Left hindlimb (tissue), 1 donor: ENCODE measurements around the gene DEAF1.
A peak's percentile ranks its signal among the peaks of the same experiment; 100 is the strongest.
"Not testable (repeated sequence)": the region's sequence is repeated elsewhere in the genome, so short reads cannot be mapped to it uniquely, and the experiment has no call there.

ENCODE experiments used
- DNase-seq: peaks from one replicate; pipeline ENCODE4 v3.0.0-alpha.2; 2018

The DEAF1 gene

DNA sequence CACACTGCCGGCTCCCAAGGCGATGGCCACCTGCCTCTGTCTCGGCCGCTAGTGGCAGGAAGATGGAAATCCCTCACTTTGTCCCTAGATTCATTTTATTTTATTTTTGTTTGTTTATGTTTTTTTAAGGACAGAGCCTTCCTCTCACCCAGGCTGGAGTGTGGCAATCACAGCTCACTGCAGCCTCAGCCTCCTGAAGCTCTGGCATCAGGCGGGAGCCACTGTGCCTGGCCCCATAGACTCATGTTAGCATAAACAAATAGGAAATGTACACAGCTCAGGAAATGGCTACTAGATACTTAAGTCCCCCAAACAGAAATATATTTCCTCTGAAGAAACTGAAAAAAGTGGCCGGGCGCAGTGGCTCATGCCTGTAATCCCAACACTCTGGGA is 4.1 kb upstream of the DEAF1 start:
- DNase-seq = no peak

DNA sequence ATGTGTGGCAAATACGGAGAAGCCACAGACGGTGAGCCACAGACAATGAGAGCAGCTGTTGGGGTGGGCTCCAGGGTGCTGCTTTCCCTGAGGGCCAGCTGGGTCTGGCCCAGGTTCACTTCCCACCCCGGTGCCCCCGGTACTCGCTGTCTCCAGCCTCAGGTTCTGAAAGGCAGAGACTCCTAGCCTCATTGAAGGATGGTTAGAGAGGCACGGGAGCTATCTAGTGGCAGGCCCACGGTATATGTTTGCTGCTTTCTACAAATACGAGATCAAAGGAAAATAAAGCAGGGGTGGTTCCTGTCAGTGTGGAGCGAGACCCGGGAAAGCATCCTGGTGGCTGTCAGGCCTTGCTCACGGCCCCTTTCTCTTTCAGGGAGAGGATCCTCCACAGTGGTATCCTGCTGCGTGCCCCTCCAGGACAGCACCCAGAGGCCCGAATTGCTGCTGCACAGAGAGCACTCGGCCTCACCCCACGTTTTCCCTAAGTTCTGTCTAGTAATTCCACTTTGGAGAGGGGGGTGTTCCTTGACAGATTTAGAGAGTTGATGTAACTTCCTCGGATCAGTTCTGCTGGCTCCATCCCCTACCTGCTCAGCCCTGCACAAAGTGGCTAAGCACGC is 3.6 kb upstream of the DEAF1 start:
- no peak for DNase-seq

GRCh38 chr11:697811-698311 is 2.8 kb upstream of the DEAF1 start:
- no peak for DNase-seq

- no peak for DNase-seq
Observed at GRCh38 chr11:696955-697491, 2.0 kb upstream of the DEAF1 start.

- peak; percentile 99 for DNase-seq
Observed at GRCh38 chr11:695538-696248, 671 bp upstream of the DEAF1 start, which contains the start of gene TMEM80. TSS of gene TMEM80 (plus strand) at chr11:695816. CDS start at chr11:695828, 12 bp downstream.

DNA sequence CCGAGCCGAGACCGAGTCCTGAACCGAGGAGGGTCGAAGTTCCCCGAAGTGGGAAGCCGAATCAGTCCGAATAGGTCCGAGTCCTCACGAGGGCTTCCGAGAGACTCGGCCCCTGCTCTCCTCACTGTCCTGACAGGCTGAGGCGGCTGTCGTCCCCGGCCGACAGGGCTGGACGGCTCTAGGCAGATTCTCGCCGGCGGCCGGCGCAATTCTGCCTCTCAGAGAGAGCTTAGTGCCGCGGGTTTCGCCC is 191 bp upstream of the DEAF1 start:
- DNase-seq = no peak

GRCh38 chr11:693887-694562 is 997 bp downstream of the DEAF1 start:
- DNase-seq = no peak

- no peak for DNase-seq
Observed at GRCh38 chr11:693415-693831, 1.6 kb downstream of the DEAF1 start.

GRCh38 chr11:692824-693414 is 2.1 kb downstream of the DEAF1 start:
- no peak for DNase-seq

DNA sequence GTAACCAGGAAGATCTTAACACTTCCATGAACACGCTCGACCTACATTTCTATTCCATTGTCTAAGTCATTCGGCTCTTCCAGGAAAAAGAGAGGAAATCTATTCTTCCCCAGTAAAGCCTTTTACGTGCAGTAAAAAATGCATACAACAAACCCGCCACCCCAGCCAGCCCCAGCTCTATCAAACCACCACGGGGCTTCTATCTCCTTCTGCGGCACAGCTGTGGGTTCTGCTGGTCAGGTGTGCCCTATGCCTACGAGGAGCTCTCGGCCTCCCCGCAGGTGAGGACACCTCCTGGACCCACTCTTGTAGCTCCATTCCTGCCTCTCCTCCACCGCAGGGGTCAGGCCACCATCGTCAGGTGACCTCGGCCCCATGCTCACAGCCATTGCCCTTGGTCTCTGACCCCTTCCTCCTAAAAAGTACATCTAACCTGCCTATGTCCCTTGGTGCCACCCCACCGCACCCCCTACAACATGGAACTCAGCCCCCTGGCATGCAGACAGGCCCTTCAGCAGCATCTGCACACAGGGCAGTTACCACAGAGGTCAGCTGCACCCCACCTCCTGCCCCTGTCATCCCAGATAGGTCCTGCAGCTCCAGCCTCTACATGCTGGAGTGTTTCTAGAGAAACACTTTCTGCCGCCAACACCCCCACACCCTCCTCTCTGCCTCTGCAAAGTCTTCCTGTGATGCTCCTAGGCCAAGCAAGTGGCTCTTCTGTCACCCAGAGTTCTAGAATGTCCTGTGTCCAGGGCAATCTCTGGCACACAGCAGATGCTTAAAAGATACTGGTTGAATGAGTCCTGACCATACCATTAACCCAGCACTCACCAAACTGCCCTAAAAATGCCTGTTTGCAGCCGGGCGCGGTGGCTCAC is 3.1 kb downstream of the DEAF1 start:
- no peak for DNase-seq

DNA sequence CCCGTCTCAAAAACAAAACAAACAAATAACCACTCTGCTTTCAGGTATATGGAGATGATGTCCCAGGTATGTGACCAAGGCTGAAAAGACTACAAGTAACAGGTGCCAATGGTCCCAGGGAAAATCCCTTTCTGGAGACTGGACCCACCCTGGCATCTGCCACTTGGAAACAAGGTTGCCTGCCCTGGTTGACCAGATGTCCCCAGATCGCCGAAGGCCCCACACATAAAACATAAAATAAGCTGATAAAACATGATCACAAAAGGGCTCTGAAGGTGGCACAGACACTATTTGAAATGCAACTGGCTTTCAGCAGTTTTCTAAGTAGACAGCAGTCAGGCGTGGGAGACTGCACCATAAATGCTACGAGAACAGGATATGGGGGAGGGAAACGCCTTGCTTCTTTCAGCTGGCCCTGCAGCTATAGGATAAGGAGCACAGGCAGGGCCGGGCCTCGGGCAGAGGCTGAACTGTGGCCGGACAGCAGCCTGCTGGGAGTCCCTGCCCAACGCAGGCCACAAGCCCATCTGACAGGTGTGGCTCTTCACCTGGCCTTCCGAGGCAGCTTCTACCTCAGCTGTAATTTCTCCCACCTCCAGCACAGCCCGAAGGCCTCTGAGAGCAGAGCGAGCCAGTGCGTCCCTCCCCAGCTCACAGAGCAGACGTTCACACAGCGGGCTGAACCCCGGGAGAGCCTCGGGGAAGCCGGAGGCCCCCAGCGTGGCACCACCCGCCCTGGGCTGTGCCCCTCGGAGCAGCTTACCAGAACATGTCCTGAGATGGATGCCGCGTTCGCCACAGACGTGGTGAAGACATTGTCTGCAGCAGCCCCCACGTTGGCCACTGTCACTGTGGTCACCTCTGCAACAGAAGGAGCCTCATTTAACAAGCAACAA is 4.0 kb downstream of the DEAF1 start:
- DNase-seq = no peak

DNA sequence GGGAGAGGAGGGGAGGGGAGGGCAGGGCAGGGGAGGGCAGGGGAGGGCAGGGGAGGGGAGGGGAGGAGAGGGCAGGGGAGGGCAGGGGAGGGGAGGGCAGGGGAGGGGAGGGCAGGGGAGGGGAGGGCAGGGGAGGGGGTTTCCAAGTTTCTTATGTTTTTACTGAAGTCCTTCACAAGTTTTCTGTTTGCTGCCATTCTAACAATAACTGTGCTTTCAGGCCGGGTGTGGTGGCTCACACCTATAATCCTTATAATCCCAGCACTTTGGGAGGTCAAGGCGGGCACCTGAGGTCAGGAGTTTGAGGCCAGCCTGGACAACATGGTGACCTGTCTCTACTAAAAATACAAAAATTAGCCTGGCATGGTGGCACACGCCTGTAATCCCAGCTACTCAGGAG is 4.8 kb downstream of the DEAF1 start:
- DNase-seq = not testable (repeated sequence)

GRCh38 chr11:689625-690024 is 5.4 kb downstream of the DEAF1 start:
- no peak for DNase-seq

DNA sequence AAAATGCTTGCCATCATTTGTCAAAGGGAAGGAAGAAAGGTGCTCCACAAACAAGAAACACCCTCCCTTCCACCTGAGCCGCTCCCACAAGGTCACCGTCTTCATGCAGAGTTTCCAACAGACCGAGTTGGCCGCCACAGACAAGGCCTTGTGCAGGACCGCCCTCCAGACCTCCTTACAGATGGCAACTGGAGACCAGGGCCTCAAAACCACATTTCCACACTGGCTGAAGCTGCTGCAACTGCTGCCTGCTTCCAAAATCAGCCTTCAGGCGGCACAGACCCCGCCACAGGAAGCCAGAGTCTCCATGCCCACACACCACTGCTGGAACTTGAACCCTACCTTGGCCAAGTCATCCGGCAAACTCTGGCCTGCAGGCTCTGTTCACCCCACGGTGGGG is 6.3 kb downstream of the DEAF1 start:
- no peak for DNase-seq

- DNase-seq = no peak
Observed at GRCh38 chr11:687751-688150, 7.3 kb downstream of the DEAF1 start.

- DNase-seq = no peak
Observed at GRCh38 chr11:686451-687243, 8.4 kb downstream of the DEAF1 start.

DNA sequence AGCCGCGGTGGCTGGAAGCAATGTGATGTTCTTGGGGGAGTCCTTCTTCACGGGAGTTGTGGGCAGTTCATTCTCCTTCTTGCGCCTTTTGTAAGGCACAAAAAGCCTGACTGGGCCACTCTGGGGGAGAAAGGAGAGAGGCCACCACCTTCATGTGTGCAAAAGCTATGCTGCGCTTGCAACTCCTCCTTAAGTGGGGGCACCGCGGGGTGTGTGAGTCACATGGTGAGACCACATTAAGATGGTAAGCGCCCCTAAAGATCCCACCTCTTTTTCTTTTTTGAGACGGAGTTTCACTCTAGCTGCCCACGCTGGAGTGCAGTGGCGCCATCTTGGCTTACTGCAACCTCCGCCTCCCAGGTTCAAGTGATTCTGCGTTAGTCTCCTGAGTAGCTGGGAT is 14.1 kb downstream of the DEAF1 start:
- DNase-seq = no peak

DNA sequence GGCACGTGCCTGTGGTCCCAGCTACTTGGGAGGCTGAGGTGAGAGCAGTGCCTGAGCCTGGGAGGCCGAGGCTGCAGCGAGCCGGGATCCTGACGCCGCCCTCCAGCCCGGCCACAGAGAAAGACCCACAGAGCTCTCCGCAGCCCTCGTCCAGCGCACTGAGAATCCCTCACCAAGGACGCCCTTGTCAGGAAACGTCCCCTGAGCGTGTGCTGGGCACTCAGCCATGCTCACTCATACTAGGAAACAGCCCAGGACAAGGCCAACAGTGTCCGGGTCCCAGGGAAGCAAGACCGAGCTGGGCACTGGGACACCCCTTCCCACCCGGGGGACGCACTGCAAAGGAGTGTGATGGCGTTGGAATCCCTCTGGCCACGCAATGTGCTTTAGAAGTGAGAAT is 14.5 kb downstream of the DEAF1 start:
- DNase-seq = no peak

GRCh38 chr11:679271-680207 is 15.5 kb downstream of the DEAF1 start:
- no peak for DNase-seq
